ENCODE results near the gene HMGN4. TPM values are rescaled to one million over a fixed set of nuclear protein-coding genes. Genes with fewer than 3 reads are reported as not detected.
"Not testable (repeated sequence)": the region's sequence is repeated elsewhere in the genome, so short reads cannot be mapped to it uniquely, and the experiment has no call there.

Gene HMGN4
- total RNA-seq, 4 donors from 2014 or later = 20.1 to 58.7 (median 28.4) TPM

GRCh38 chr6:26520850-26521599 is 17.1 kb upstream of the HMGN4 start:
- peak overlapping the region; percentile 90 to 98 (median 98) for H3K27ac ChIP-seq
- no peaks in the 10 kb centered on the region for H3K36me3 ChIP-seq
- H3K9me3 ChIP-seq = no peaks in the 10 kb centered on the region
- H3K4me3 ChIP-seq = peak overlapping the region; percentile 66 to 84 (median 76)
- intact Hi-C loops (cut with DNase I; ENCODE audit: low total_unique reads) (loop anchor here (1.0 to 5.0 kb wide), 10 partner anchors 11 to 610 kb away; partner anchors contain the start of genes ABT1, BTN2A1 and BTN3A2), in situ Hi-C loops (cut with MboI; ENCODE audit: low sequenced_read_pairs in 4 of 4) (no loop called here)
- peak in 1 of 2 donors; percentile 3 for TF ChIP-seq POLR2A (IDR thresholded peaks at IDR 0.05)
- TF ChIP-seq CTCF (IDR thresholded peaks at IDR 0.05 in 4 of 5, conservative IDR thresholded peaks at IDR 0.05 in 1 of 5) = no peak
- peak; percentile 75 to 84 for DNase-seq
- ATAC-seq = peak; percentile 83 to 86
- H3K4me1 ChIP-seq = peaks cover 16 to 29% of the 10 kb centered on the region in 2 donors
- no peaks in the 10 kb centered on the region for H3K27me3 ChIP-seq

- peak; percentile 78 for ATAC-seq
Observed at GRCh38 chr6:26521600-26522391, 16.4 kb upstream of the HMGN4 start.

GRCh38 chr6:26522486-26523228 is 15.5 kb upstream of the HMGN4 start:
- intact Hi-C loops (cut with DNase I; ENCODE audit: low total_unique reads) = loop anchor here (5.0 kb wide), 2 partner anchors 210 to 235 kb away; a partner anchor contains a TSS
- H3K36me3 ChIP-seq; in situ Hi-C loops (cut with MboI; ENCODE audit: low sequenced_read_pairs in 4 of 4); DNase-seq; ATAC-seq; H3K9me3 ChIP-seq; H3K27me3 ChIP-seq: not testable (repeated sequence)
- Histone ChIP-seq H3K4me3 (peak overlapping the region; percentile 66 to 84 (median 76)), H3K4me1 (peaks cover 16 to 30% of the 10 kb centered on the region in 2 donors), H3K27ac (peak overlapping the region; percentile 90 to 98 (median 98))

More at GRCh38 chr6:26521600-26522391, 16.4 kb upstream of the HMGN4 start:
- peak; percentile 67 to 84 for DNase-seq
- TF ChIP-seq CTCF (IDR thresholded peaks at IDR 0.05 in 4 of 5, conservative IDR thresholded peaks at IDR 0.05 in 1 of 5) (peak; percentile 3 to 69 (median 25)), POLR2A (IDR thresholded peaks at IDR 0.05) (peak; percentile 47 to 50)
- Histone ChIP-seq H3K27ac (peak overlapping the region; percentile 90 to 98 (median 98)), H3K4me1 (peaks cover 16 to 30% of the 10 kb centered on the region in 2 donors), H3K27me3 (no peaks in the 10 kb centered on the region), H3K9me3 (no peaks in the 10 kb centered on the region), H3K36me3 (no peaks in the 10 kb centered on the region), H3K4me3 (peak overlapping the region; percentile 66 to 84 (median 76))
- intact Hi-C loops (cut with DNase I; ENCODE audit: low total_unique reads) (loop anchor here (1.0 to 5.0 kb wide), 8 partner anchors 11 to 234 kb away; partner anchors contain the start of genes ABT1, BTN2A1 and BTN3A2), in situ Hi-C loops (cut with MboI; ENCODE audit: low sequenced_read_pairs in 4 of 4) (no loop called here)

GRCh38 chr6:26524314-26524713 is 13.9 kb upstream of the HMGN4 start:
- intact Hi-C loops (cut with DNase I; ENCODE audit: low total_unique reads) = loop anchor here (5.0 kb wide), 2 partner anchors 212 to 237 kb away; a partner anchor contains a TSS
- H3K9me3 ChIP-seq; H3K36me3 ChIP-seq; ATAC-seq; in situ Hi-C loops (cut with MboI; ENCODE audit: low sequenced_read_pairs in 4 of 4); H3K27me3 ChIP-seq; H3K27ac ChIP-seq; DNase-seq; H3K4me3 ChIP-seq: not testable (repeated sequence)
- peaks cover 16 to 30% of the 10 kb centered on the region in 2 donors for H3K4me1 ChIP-seq

GRCh38 chr6:26524722-26525370 is 13.3 kb upstream of the HMGN4 start:
- TF ChIP-seq CTCF (IDR thresholded peaks at IDR 0.05 in 4 of 5, conservative IDR thresholded peaks at IDR 0.05 in 1 of 5) (no peak), POLR2A (IDR thresholded peaks at IDR 0.05) (no peak)
- no peak for ATAC-seq
- no peaks in the 10 kb centered on the region for H3K9me3 ChIP-seq
- in situ Hi-C loops (cut with MboI; ENCODE audit: low sequenced_read_pairs in 4 of 4) = no loop called here
- H3K4me1 ChIP-seq = peaks cover 16 to 30% of the 10 kb centered on the region in 2 donors
- intact Hi-C loops (cut with DNase I; ENCODE audit: low total_unique reads) = loop anchor here (5.0 kb wide), 2 partner anchors 213 to 238 kb away; a partner anchor contains a TSS
- H3K27me3 ChIP-seq = no peaks in the 10 kb centered on the region
- no peak overlapping the region for H3K27ac ChIP-seq
- H3K4me3 ChIP-seq = no peak overlapping the region
- no peak for DNase-seq
- H3K36me3 ChIP-seq = no peaks in the 10 kb centered on the region

Data from gastrocnemius medialis (tissue), 4 donors.